Stimulated activated CD8-positive, alpha-beta memory T cell treated with anti-CD3 and anti-CD28 coated beads, Interleukin-7, amount 100 ng/mL, for 4 hours (primary cell): Measurements from ENCODE around the gene C3.
"Not testable (repeated sequence)": the region's sequence is repeated elsewhere in the genome, so short reads cannot be mapped to it uniquely, and the experiment has no call there.

Experiments used
- DNase-seq, 2 donors: peaks; one replicate each; pipeline ENCODE4 v3.0.0-alpha.2; 2020; ENCODE audit warnings: low read depth in 2 of 2

C3 gene

GRCh38 chr19:6713773-6714692, 6.4 kb downstream of the C3 start:
- no peak for DNase-seq

- DNase-seq: no peak
These were observed 7.5 kb downstream of the C3 start for GRCh38 chr19:6712692-6713670.

- no peak for DNase-seq
These were observed 8.2 kb downstream of the C3 start for GRCh38 chr19:6712231-6712630.

- DNase-seq: no peak
These were observed 8.8 kb downstream of the C3 start for GRCh38 chr19:6711605-6712004.

- no peak for DNase-seq
These were observed 9.4 kb downstream of the C3 start for GRCh38 chr19:6711078-6711361.

- DNase-seq: no peak
These were observed 10.0 kb downstream of the C3 start for GRCh38 chr19:6710273-6711077.

GRCh38 chr19:6709549-6709948, 10.9 kb downstream of the C3 start:
- no peak for DNase-seq

- DNase-seq: not testable (repeated sequence)
These were observed 11.5 kb downstream of the C3 start for GRCh38 chr19:6708913-6709312.

GRCh38 chr19:6708346-6708745, 12.1 kb downstream of the C3 start:
- no peak for DNase-seq

GRCh38 chr19:6707658-6708018, 12.8 kb downstream of the C3 start:
- no peak for DNase-seq

- DNase-seq: no peak
These were observed 13.3 kb downstream of the C3 start for GRCh38 chr19:6707011-6707657.

- DNase-seq: no peak
These were observed 13.9 kb downstream of the C3 start for GRCh38 chr19:6706633-6706958.

GRCh38 chr19:6705931-6706632, 14.4 kb downstream of the C3 start:
- no peak for DNase-seq

- DNase-seq: no peak
These were observed 19.7 kb downstream of the C3 start for GRCh38 chr19:6700586-6701316.

GRCh38 chr19:6699935-6700334, 20.5 kb downstream of the C3 start:
- no peak for DNase-seq

- no peak for DNase-seq
These were observed 23.2 kb downstream of the C3 start for GRCh38 chr19:6697291-6697690.

- DNase-seq: no peak
These were observed 24.1 kb downstream of the C3 start for GRCh38 chr19:6696239-6696820.

- DNase-seq: no peak
These were observed 26.2 kb downstream of the C3 start for GRCh38 chr19:6694147-6694815.

- no peak for DNase-seq
These were observed 26.8 kb downstream of the C3 start for GRCh38 chr19:6693681-6694080.
